Left colon (tissue), 2 donors: Measurements from ENCODE around the gene G6PC1. TPM values are rescaled to one million over a fixed set of nuclear protein-coding genes. Genes with fewer than 3 reads are reported as not detected.
"Not testable (repeated sequence)": the region's sequence is repeated elsewhere in the genome, so short reads cannot be mapped to it uniquely, and the experiment has no call there.

Experiments
- ATAC-seq: fragments of 200-7000 bp; cut with Tn5 transposase; one replicate; pipeline ENCODE4 v1.9.1; 2020; ENCODE audit warnings: mild to moderate bottlenecking, moderate library complexity
- DNase-seq, 2 donors: peaks; one replicate each; pipeline ENCODE4 v3.0.0-alpha.2; 2020
- intact Hi-C, 2 donors: fragments of 100-400 bp; cut with DNase I in 1 of 2; cut with micrococcal nuclease in 1 of 2; formaldehyde crosslinking; loops; one replicate each; pipeline versions ENCODE4 v1.11.2 to v1.14.0; 2022; cut with DNase I, micrococcal nuclease
- total RNA-seq, 2 donors: library from RNA; stranded (reverse); fragmentation: NEBNext Ultra II Directional; extraction: Animal tissue kit (Norgen Biotek cat#: 25700); gene quantifications; one replicate each; pipeline ENCODE4 v1.2.1, GENCODE V29; 2021
- donor health status: DM: no; HTN: no; CAD: no.
- donor health status: DM: yes; HTN: yes; CAD: no.

Gene G6PC1
- total RNA-seq, 2 donors from 2014 or later = 0.50 TPM; not detected in 1

GRCh38 chr17:42872251-42872965 is 28.2 kb upstream of the G6PC1 start:
- no peak for DNase-seq
- ATAC-seq = no peak
- intact Hi-C loops = no loop called here

- ATAC-seq (no peak), DNase-seq (no peak)
- intact Hi-C loops = no loop called here
Measured at GRCh38 chr17:42873315-42873714, 27.3 kb upstream of the G6PC1 start.

DNA sequence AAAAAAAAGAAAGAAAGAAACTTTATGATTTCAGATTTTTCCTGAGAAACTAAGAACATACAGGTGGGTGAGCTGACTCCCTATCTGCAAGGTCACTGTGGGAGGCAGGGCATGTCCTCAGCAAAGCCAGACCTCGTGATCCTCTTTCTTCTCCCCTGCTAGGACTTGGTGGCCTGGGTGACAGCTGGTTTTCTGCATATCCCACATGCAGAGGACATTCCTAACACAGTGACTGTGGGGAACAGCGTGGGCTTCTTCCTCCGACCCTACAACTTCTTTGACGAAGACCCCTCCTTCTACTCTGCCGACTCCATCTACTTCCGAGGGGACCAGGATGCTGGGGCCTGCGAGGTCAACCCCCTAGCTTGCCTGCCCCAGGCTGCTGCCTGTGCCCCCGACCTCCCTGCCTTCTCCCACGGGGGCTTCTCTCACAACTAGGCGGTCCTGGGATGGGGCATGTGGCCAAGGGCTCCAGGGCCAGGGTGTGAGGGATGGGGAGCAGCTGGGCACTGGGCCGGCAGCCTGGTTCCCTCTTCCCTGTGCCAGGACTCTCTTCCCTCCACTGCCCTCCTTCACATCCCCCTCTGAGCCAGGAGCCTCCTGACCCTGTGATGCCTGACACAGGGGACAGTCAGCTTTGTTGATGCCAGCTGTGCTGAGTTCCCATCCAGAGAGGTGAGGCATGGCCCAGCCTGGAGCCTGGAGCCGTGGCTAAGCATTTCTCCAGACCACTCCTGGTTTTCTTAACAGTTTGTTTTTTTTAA is 26.5 kb upstream of the G6PC1 start:
- intact Hi-C loops, ATAC-seq, DNase-seq: not testable (repeated sequence)

GRCh38 chr17:42877037-42877436 is 23.6 kb upstream of the G6PC1 start:
- DNase-seq (no peak), ATAC-seq (no peak)
- intact Hi-C loops = no loop called here

DNA sequence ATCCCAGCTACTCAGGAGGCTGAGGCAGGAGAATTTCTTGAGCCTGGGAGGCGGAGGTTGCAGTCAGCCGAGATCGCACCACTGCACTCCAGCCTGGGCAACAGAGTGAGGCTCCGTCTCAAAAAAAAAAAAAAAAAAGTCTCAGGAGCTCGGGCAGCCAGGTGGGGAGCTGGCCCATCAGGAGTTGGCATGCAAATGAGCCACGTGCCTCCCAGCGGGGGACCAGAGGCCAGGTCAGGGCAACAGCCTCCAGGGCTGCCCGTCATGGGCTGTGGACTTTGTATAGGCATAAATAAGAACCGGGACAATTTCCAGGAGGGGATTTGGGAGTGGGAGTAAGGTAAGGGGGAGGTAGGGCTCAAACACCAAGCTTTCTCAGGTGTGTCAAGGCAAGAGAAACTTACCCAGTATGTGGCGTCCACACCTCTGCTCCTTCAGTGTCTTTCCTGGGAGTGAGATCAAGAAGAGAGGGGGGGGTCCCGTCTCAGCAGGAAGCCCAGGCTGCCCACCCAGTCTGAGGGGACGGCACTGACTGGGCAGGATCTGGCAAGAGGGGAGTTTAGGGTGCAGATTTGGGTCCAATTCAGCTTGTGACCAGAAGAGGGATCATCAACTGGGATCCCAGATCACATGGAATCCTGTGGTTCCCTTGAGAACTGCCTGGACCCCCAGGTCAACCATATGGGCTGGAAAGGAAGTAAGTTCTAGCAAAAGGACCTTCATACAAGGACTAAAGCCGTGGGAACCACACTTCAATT is 22.3 kb upstream of the G6PC1 start:
- ATAC-seq = peak; percentile 44
- intact Hi-C loops = no loop called here
- no peak for DNase-seq

DNA sequence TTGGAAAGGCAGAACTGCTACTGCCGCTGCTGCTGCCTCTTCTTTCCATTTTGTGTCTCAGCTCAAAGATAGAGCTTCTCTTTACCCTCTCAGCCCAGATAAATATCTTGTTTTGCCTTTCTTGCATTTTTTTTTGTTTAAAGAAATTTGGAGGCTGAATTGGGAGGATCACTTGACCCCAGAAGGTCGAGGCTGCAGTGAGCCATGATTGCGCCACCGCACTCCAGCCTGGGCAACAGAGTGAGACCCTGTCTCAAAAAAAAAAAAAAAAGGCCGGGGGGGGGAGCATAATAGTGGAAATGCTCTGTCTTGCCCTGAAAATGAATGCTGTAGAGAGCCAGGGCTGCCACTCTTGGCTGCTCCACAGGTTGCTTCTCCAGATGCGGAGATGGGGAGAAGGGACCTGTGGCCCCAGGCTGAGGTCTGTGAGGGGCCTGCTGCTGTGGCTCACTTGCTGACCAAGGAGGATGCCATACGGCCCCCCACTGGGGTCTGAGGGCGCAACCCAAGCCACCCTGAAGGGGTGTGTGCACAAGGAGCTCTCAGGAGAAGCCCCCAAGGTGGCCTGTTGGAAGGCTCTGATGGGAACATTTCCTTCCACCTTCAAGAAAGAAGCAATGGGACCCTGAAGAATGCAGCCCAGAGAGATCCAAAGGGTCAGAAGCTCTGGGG is 21.5 kb upstream of the G6PC1 start:
- intact Hi-C loops = no loop called here
- ATAC-seq (no peak), DNase-seq (no peak)

GRCh38 chr17:42879596-42879985 is 21.0 kb upstream of the G6PC1 start:
- intact Hi-C loops = no loop called here
- DNase-seq (no peak), ATAC-seq (no peak)

GRCh38 chr17:42880776-42881310 is 19.8 kb upstream of the G6PC1 start:
- DNase-seq = no peak

DNA sequence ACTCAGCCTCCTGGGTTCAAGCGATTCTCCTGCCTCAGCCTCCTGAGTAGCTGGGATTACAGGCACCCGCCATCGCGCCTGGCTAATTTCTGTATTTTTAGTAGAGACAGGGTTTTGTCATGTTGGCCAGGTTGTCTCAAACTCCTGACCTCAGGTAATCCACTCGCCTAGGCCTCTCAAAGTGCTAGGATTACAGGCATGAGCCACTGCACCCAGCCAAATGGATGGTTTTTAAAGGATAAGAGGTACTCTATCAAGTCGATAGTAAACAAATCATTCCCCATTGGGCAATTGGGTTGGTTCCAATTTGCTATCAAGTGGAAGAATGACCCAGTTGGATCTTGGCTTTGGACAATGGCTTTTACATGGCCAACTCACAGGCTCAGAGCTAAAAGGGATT is 18.9 kb upstream of the G6PC1 start:
- intact Hi-C loops, ATAC-seq, DNase-seq: not testable (repeated sequence)

More at GRCh38 chr17:42880776-42881310, 19.8 kb upstream of the G6PC1 start:
- no peak for ATAC-seq
- intact Hi-C loops = no loop called here

DNA sequence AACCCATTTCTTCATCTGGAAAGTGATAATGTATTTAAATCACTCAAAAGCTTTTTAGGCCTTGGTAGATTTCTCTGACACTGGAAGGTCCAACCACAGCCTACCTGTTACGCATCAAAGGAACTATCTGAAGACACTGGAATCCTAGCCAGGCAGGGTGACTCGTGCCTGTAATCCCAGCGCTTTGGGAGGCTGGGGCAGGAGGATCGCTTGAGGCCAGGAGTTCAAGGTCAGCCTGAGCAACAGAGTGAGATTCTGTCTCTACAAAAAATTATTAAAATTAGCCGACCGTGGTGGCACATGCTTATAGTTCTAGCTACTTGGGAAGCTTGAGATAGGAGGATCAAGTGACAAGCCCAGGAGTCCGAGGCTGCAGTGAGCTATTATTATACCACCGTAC is 18.4 kb upstream of the G6PC1 start:
- ATAC-seq (no peak), DNase-seq (no peak)
- intact Hi-C loops = no loop called here

DNA sequence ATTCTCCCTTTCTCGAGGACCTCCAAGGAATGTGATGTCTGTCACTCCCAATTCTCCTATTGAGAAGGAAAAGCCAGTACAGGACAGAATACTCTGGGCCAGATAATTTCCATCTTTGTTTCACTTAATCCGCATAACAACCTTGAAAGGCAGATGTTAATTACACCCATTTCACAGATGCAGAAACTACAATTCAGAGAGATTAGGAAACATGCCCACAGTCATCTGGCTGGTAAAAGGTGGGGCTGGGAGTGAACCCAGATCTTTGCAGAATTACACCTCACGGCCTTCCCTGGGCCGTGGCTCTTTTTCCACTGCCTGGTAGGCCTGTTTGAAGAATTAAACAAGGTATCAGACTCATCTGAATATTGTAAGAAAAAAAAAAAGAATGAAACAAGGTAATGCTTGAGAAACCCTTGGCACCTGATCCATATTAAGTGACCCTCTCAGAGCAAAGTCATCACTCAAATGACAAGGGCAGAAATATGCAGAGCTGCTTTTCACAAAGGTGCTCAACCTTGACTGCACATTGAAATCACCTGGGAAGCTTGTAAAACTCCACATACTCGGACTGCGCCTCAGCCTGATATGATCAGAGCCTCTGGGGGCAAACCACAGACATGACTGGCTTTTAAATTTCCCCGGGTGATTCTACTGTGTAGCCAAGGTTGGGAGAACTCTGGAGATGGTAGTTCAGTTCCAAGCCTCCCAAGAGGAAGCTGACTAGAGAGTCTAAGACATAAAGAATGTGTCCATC is 16.6 kb upstream of the G6PC1 start:
- ATAC-seq (no peak), DNase-seq (no peak)
- intact Hi-C loops = no loop called here

DNA sequence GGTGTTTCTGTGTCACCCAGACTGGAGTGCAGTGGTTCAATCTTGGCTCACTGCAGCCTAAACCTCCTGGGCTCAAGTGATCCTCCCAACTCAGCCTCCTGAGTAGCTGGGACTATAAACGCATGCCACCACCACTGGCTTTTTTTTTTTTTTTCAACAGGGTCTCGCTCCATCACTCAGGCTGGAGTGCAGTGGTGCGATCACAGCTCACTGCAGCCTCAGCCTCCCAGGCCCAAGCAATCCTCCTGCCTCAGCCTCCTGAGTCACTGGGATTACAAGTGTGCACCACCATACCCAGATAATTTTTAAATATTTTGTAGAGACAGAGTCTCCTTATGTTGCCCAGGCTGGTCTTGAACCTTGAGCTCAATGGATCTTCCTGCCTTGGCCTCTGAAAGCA is 14.8 kb upstream of the G6PC1 start:
- intact Hi-C loops, DNase-seq, ATAC-seq: not testable (repeated sequence)

DNA sequence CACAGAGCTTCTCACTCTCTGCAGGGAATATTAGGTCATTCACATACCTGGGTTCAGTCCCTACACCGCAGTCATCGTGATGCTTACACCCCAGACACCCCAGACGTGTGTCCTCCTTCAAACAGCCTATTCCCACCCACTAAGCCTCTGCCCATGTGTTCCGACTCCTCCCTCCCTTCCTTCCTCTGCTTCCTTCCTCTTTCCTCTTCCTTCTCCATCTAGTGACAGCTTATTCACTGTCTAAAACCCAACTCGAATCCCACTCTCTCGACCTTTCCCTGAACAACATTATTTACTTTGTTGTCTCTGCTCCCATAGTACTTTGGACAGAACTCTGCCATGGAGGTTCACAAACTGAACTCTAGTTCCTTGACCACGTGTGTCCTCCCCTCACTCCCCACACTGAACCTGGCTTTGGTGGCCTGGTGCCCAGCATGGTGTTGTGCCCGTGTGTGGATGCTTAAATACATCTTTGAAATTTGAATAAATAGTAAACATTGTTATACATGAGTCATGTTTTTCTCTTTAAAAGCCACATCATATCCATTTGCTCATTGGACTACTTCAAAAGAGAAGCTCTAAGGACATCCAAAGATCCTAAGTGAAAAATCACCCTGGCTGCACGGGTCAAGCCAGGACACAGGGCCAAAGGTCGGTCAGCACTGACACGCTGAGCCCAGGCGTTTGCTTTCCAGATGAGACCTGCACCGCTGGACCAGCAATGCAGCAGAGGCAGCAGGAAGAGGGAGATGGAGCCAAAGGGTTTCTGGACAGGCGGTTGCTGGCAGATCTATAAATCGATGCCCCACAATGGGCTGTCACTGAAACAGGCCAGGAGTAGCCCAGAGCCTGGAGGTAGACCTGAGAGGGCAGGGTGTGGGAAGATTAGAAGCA is 14.1 kb upstream of the G6PC1 start:
- no peak for ATAC-seq
- no peak for DNase-seq
- intact Hi-C loops = no loop called here

DNA sequence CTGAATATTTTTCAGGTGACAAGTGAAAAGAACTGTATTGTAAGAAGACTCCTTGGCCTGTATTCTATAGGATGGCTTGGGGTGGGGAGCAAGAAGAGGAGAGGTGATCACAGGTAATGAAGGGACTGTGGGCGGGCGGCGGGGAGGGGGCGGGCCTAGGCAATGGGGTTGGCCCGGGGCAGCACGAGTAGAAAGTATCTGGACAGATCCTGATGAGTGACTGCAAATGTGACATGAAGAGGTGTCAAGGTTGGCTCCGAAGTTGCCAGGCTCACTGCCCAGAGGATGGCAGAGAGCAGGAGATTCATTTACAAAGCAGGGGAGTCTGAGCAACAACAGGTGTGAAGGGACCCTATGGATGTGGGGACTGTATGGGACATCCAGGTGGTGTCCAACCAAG is 10.8 kb upstream of the G6PC1 start:
- no peak for ATAC-seq
- no peak for DNase-seq
- intact Hi-C loops = no loop called here

- intact Hi-C loops = no loop called here
- DNase-seq (peak; percentile 19 to 42), ATAC-seq (no peak)
Measured at GRCh38 chr17:42891539-42892152, 9.0 kb upstream of the G6PC1 start.

- DNase-seq (no peak), ATAC-seq (no peak)
- intact Hi-C loops = no loop called here
Measured at GRCh38 chr17:42893359-42893758, 7.2 kb upstream of the G6PC1 start.
